OCI-LY7 (cell line): Measurements from ENCODE around the gene CRYBG3.

Experiments used
- CTCF ChIP-seq: fragments of 200-600 bp; sonication (generic); conservative IDR thresholded peaks from 2 replicates; pipeline ENCODE4 v1.5.1; 2014; ENCODE audit warnings: mild to moderate bottlenecking, antibody characterized with exemption, low read length, moderate library complexity, mixed read lengths
- EZH2phosphoT487 ChIP-seq: fragments of 200-600 bp; sonication (generic); IDR thresholded peaks from 2 replicates; pipeline ENCODE4 v1.6.1; 2018; ENCODE audit warnings: low read depth, borderline replicate concordance, mild to moderate bottlenecking, mixed run types, antibody characterized with exemption, low read length, moderate library complexity, mixed read lengths

DNA sequence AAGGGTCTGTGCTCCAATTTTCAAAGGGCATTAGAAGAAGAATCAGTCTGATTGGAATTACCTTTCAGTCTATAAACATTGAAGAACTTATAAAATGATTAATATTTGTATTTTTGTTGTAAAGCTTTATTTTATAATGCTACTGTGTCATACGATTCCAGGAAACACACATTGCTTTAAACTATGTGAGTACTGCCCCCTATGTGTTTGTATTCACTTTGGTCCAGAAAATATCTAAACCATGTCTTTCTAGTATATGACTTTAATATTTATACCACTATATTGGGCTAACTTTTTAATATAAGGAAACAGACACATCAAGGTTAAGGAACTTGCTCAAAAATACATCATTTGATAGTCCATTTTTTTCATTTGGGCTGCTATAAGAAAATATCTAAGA lies 153.7 kb downstream of the CRYBG3 start:
- TF ChIP-seq CTCF (peak; percentile 60), EZH2phosphoT487 (no peak)
